Esophagus mucosa (tissue), 1 donor: ENCODE measurements around the gene PLSCR5. TPM values are rescaled to one million over a fixed set of nuclear protein-coding genes. Genes with fewer than 3 reads are reported as not detected.

ENCODE experiments used
- ATAC-seq: fragments of 200-7000 bp; cut with Tn5 transposase; one replicate; pipeline ENCODE4 v1.9.1; 2020
- total RNA-seq: library from RNA; stranded (reverse); gene quantifications from one replicate; pipeline ENCODE4 v1.2.4, GENCODE V29; 2023
- donor health status: DM: yes; HTN: yes; CAD: no.

PLSCR5 gene
- total RNA-seq, 1 donor from 2014 or later: not detected

- peak; percentile 92 for ATAC-seq
These were observed 60.9 kb downstream of the PLSCR5 start, which contains the start of gene PLSCR1 for GRCh38 chr3:146544002-146544928. Gene PLSCR1 (minus strand): TSS chr3:146544607. CDS start chr3:146536552, 8,055 bp downstream.

GRCh38 chr3:146543461-146544001, 61.6 kb downstream of the PLSCR5 start:
- peak; percentile 9 for ATAC-seq

- ATAC-seq: no peak
These were observed 62.2 kb downstream of the PLSCR5 start for GRCh38 chr3:146542978-146543377.

GRCh38 chr3:146542179-146542578, 63.0 kb downstream of the PLSCR5 start:
- no peak for ATAC-seq

- ATAC-seq: no peak
These were observed 64.2 kb downstream of the PLSCR5 start for GRCh38 chr3:146540978-146541377.

- no peak for ATAC-seq
These were observed 64.9 kb downstream of the PLSCR5 start for GRCh38 chr3:146540236-146540635.

- peak; percentile 6 for ATAC-seq
These were observed 65.8 kb downstream of the PLSCR5 start for GRCh38 chr3:146539315-146539714.

GRCh38 chr3:146537603-146538002, 67.5 kb downstream of the PLSCR5 start:
- ATAC-seq: no peak

GRCh38 chr3:146536681-146537080, 68.5 kb downstream of the PLSCR5 start:
- ATAC-seq: no peak

Other genes with a start within 250 kb of the PLSCR5 start
- 0.12 TPM for gene PLSCR2, start 135.8 kb downstream of the PLSCR5 start, total RNA-seq
- 60.1 TPM for gene PLSCR1, start 60.7 kb downstream of the PLSCR5 start, total RNA-seq